Suprapubic skin (tissue), 4 donors: ENCODE results near the gene PARD3B.

Source experiments
- EP300 ChIP-seq: sonication (generic); formaldehyde crosslinking; IDR thresholded peaks from one replicate; pipeline ENCODE4 v1.6.1; 2017; ENCODE audit warnings: antibody characterized with exemption
- POLR2A ChIP-seq, 2 donors: fragments of 450-650 bp; IDR thresholded peaks; one replicate each; pipeline ENCODE4 v1.6.1; 2017; ENCODE audit warnings: antibody characterized with exemption in 2 of 2, mild to moderate bottlenecking in 2 of 2, moderate library complexity in 2 of 2
- POLR2AphosphoS5 ChIP-seq, 3 donors: sonication (generic); formaldehyde crosslinking; IDR thresholded peaks; one replicate each; pipeline ENCODE4 v1.6.1; 2017; ENCODE audit warnings: antibody characterized with exemption in 3 of 3
- TF ChIP-seq, protein P1 (sequence below), 2 donors: fragments of 200-600 bp in 1 of 2; fragments of 450-650 bp in 1 of 2; sonication (generic) in 1 of 2; IDR thresholded peaks; one replicate each; pipeline ENCODE4 v1.5.1; 2016 to 2019; ENCODE audit warnings: antibody characterized with exemption in 2 of 2, mild to moderate bottlenecking in 1 of 2, moderate library complexity in 1 of 2

DNA sequence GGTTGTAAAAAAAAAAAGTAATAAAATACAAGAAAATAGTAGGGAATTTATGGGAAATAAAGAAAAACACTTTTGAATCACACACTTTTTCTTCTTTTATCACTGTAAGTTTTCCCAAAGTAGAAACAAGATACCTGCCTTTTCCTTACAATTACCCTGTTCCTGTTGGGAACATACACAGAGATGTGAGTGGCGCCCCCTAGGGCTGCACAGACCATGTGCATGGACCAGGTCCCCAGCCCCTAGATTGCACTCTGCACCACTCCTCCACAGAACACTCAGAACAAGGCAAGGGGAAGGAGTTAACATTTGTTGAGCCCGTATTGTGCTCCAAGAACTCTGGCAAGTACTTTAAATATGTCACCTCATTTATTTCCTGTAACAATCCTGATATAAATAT lies 1018.4 kb downstream of the PARD3B start:
- TF ChIP-seq POLR2A (IDR thresholded peaks at IDR 0.05) (no peak), POLR2AphosphoS5 (IDR thresholded peaks at IDR 0.05) (no peak), EP300 (no peak)
- TF ChIP-seq, protein P1, sequence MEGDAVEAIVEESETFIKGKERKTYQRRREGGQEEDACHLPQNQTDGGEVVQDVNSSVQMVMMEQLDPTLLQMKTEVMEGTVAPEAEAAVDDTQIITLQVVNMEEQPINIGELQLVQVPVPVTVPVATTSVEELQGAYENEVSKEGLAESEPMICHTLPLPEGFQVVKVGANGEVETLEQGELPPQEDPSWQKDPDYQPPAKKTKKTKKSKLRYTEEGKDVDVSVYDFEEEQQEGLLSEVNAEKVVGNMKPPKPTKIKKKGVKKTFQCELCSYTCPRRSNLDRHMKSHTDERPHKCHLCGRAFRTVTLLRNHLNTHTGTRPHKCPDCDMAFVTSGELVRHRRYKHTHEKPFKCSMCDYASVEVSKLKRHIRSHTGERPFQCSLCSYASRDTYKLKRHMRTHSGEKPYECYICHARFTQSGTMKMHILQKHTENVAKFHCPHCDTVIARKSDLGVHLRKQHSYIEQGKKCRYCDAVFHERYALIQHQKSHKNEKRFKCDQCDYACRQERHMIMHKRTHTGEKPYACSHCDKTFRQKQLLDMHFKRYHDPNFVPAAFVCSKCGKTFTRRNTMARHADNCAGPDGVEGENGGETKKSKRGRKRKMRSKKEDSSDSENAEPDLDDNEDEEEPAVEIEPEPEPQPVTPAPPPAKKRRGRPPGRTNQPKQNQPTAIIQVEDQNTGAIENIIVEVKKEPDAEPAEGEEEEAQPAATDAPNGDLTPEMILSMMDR (IDR thresholded peaks at IDR 0.05) = no peak
